H9 (cell line): ENCODE measurements around the gene BBS4. TPM values are rescaled to one million over a fixed set of nuclear protein-coding genes. Genes with fewer than 3 reads are reported as not detected.

Experiments used
- DNase-seq: peaks from one replicate; pipeline ENCODE4 v3.0.0-alpha.2; 2017
- H2AFZ ChIP-seq: one replicate; pipeline ENCODE4 v1.6.1; 2013; ENCODE audit warnings: mild to moderate bottlenecking, low read length, control low read depth, moderate library complexity
- H2AK5ac ChIP-seq: 2 replicates; pipeline ENCODE4 v1.6.1; 2013; ENCODE audit warnings: low read length, control low read depth, mixed read lengths; ENCODE audit not compliant: insufficient read length
- H2BK120ac ChIP-seq: one replicate; pipeline ENCODE4 v1.6.1; 2013; ENCODE audit warnings: low read depth, mild to moderate bottlenecking, low read length, control low read depth, inconsistent platforms; ENCODE audit not compliant: poor library complexity, severe bottlenecking
- H2BK12ac ChIP-seq: 2 replicates; pipeline ENCODE4 v1.6.1; 2013; ENCODE audit warnings: low read length, control low read depth, mixed read lengths, low read depth; ENCODE audit not compliant: insufficient read length
- H2BK15ac ChIP-seq: 2 replicates; pipeline ENCODE4 v1.6.1; 2013; ENCODE audit warnings: low read depth, low read length, control low read depth
- H2BK20ac ChIP-seq: one replicate; pipeline ENCODE4 v1.6.1; 2013; ENCODE audit warnings: low read depth, mild to moderate bottlenecking, low read length, control low read depth, inconsistent platforms; ENCODE audit not compliant: poor library complexity, severe bottlenecking
- H2BK5ac ChIP-seq: 2 replicates; pipeline ENCODE4 v1.6.1; 2013; ENCODE audit warnings: low read length, control low read depth, mixed read lengths; ENCODE audit not compliant: insufficient read length
- H3K14ac ChIP-seq: 2 replicates; pipeline ENCODE4 v1.6.1; 2013; ENCODE audit warnings: low read length, control low read depth; ENCODE audit not compliant: insufficient read depth
- H3K18ac ChIP-seq: 2 replicates; pipeline ENCODE4 v1.6.1; 2013; ENCODE audit warnings: low read depth, mild to moderate bottlenecking, mixed read lengths, low read length, control low read depth; ENCODE audit not compliant: insufficient read length
- H3K23ac ChIP-seq: 2 replicates; pipeline ENCODE4 v1.6.1; 2013; ENCODE audit warnings: low read length, control low read depth, mixed read lengths, low read depth; ENCODE audit not compliant: insufficient read length
- H3K23me2 ChIP-seq: 2 replicates; pipeline ENCODE4 v1.6.1; 2013; ENCODE audit warnings: low read depth, mild to moderate bottlenecking, mixed read lengths, low read length, control low read depth; ENCODE audit not compliant: insufficient read length, poor library complexity, severe bottlenecking
- H3K27ac ChIP-seq: 2 replicates; pipeline ENCODE4 v1.5.1; 2013; ENCODE audit warnings: low read length, control low read depth, mixed read lengths, low read depth; ENCODE audit not compliant: insufficient read length
- H3K27me3 ChIP-seq: 2 replicates; pipeline ENCODE4 v1.6.1; 2013; ENCODE audit warnings: low read length, control low read depth, inconsistent platforms; ENCODE audit not compliant: insufficient read depth
- H3K4ac ChIP-seq: 2 replicates; pipeline ENCODE4 v1.6.1; 2013; ENCODE audit warnings: low read depth, mild to moderate bottlenecking, control low read depth, inconsistent platforms, low read length, moderate library complexity
- H3K4me1 ChIP-seq: 2 replicates; pipeline ENCODE4 v1.6.1; 2013; ENCODE audit warnings: low read length, control low read depth, inconsistent platforms; ENCODE audit not compliant: insufficient read depth
- H3K4me2 ChIP-seq: 2 replicates; pipeline ENCODE4 v1.6.1; 2013; ENCODE audit warnings: low read length, control low read depth, mixed read lengths; ENCODE audit not compliant: insufficient read length, insufficient read depth
- H3K56ac ChIP-seq: 2 replicates; pipeline ENCODE4 v1.6.1; 2013; ENCODE audit warnings: low read depth, mild to moderate bottlenecking, mixed read lengths, low read length, control low read depth; ENCODE audit not compliant: insufficient read length
- H3K79me1 ChIP-seq: 2 replicates; pipeline ENCODE4 v1.6.1; 2013; ENCODE audit warnings: low read depth, mild to moderate bottlenecking, moderate library complexity, low read length, control low read depth, inconsistent platforms; ENCODE audit not compliant: insufficient read depth, poor library complexity, severe bottlenecking
- H3K79me2 ChIP-seq: 2 replicates; pipeline ENCODE4 v1.6.1; 2013; ENCODE audit warnings: low read length, control low read depth, inconsistent platforms; ENCODE audit not compliant: insufficient read depth
- H3K9ac ChIP-seq: 2 replicates; pipeline ENCODE4 v1.6.1; 2013; ENCODE audit warnings: low read length, control low read depth, mixed read lengths; ENCODE audit not compliant: insufficient read length; ENCODE audit errors: extremely low read depth
- H3K9me3 ChIP-seq: one replicate; pipeline ENCODE4 v1.6.1; 2013; ENCODE audit warnings: low read depth, low read length, inconsistent platforms; ENCODE audit not compliant: control insufficient read depth
- H3T11ph ChIP-seq: one replicate; pipeline ENCODE4 v1.6.1; 2013; ENCODE audit warnings: mild to moderate bottlenecking, low read length, control low read depth, inconsistent platforms
- H4K20me1 ChIP-seq: one replicate; pipeline ENCODE4 v1.6.1; 2013; ENCODE audit not compliant: control insufficient read depth, insufficient read length, insufficient read depth
- H4K5ac ChIP-seq: 2 replicates; pipeline ENCODE4 v1.6.1; 2013; ENCODE audit warnings: low read depth, mild to moderate bottlenecking, mixed read lengths, low read length, control low read depth; ENCODE audit not compliant: insufficient read length
- H4K8ac ChIP-seq: replicated peaks from 2 replicates; pipeline ENCODE4 v1.6.1; 2013; ENCODE audit warnings: low read length, control low read depth, mixed read lengths, low read depth; ENCODE audit not compliant: insufficient read length
- H4K91ac ChIP-seq: 2 replicates; pipeline ENCODE4 v1.6.1; 2013; ENCODE audit warnings: low read depth, mild to moderate bottlenecking, moderate library complexity, mixed read lengths, low read length, control low read depth; ENCODE audit not compliant: insufficient read length
- H3K27ac Mint-ChIP-seq, 3 experiments: 2 replicates in 2 of 3; 3 replicates in 1 of 3; pipeline ENCODE4 v1.8.0; 2020 to 2021; ENCODE audit warnings: mixed read lengths in 3 of 3, mild to moderate bottlenecking in 1 of 3, moderate library complexity in 1 of 3
- H3K27me3 Mint-ChIP-seq: 2 replicates; pipeline ENCODE4 v1.8.0; 2021; ENCODE audit warnings: low read depth, mild to moderate bottlenecking, moderate library complexity, mixed read lengths
- H3K36me3 Mint-ChIP-seq, 3 experiments: 2 replicates in 2 of 3; 3 replicates in 1 of 3; pipeline ENCODE4 v1.8.0; 2020 to 2021; ENCODE audit warnings: low read depth in 3 of 3, mixed read lengths in 3 of 3; ENCODE audit not compliant: insufficient read depth in 1 of 3
- H3K4me1 Mint-ChIP-seq, 2 experiments: 2 replicates each; pipeline ENCODE4 v1.8.0; 2020; ENCODE audit warnings: mixed read lengths in 2 of 2
- H3K4me3 Mint-ChIP-seq, 2 experiments: 2 replicates in 1 of 2; 3 replicates in 1 of 2; pipeline ENCODE4 v1.8.0; 2020 to 2021; ENCODE audit warnings: mild to moderate bottlenecking in 2 of 2, mixed read lengths in 2 of 2, moderate library complexity in 1 of 2
- H3K9me3 Mint-ChIP-seq, 2 experiments: 2 replicates in 1 of 2; 3 replicates in 1 of 2; pipeline ENCODE4 v1.8.0; 2020; ENCODE audit warnings: mild to moderate bottlenecking in 2 of 2, mixed read lengths in 2 of 2, moderate library complexity in 1 of 2
- WGBS: extraction: QIAGEN DNeasy Blood & Tissue Kit; methylation state at CpG from one replicate; pipeline ENCODE4 v1.1.7; 2013; ENCODE audit warnings: missing lambda C conversion rate, low lambda C conversion rate, mixed read lengths; ENCODE audit not compliant: insufficient read length; ENCODE audit errors: extremely low coverage; 5-methylcytosine and 5-hydroxymethylcytosine counted together
- total RNA-seq: library from RNA; stranded (reverse); gene quantifications from 2 replicates; pipeline ENCODE4 v1.2.1, GENCODE V29; 2021
- TF ChIP-seq, protein P1 (sequence below): fragments of 200-600 bp; sonication (generic); conservative IDR thresholded peaks from 3 replicates; pipeline ENCODE4 v1.8.0; 2021; ENCODE audit warnings: antibody characterized with exemption, mild to moderate bottlenecking

Gene BBS4
- total RNA-seq, 1 experiment from 2014 or later, result 27.3 TPM

DNA sequence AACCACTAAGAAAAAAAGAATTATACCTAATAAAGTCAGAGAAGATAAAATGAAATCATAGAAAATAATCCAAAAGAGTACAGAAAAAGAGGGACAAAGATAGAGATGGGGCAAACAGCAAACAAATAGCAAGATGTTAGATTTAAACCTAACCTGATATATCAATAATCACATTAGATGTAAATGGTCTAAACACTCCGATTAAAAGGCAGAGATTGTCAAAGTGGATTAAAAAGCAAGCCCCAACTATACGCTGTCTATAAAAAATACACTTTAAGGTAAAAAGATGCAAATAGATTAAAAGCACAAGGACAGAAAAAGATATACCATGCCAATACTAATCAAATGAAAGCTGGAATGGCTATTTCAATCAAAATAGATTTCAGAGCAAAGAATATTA is 80.8 kb downstream of the BBS4 start:
- peaks cover 54 to 78% (median 69%) of the 10 kb centered on the region in 3 experiments for H3K36me3 Mint-ChIP-seq

More for the DNA sequence above, 80.8 kb downstream of the BBS4 start:
- no peak overlapping the region for H3K4me3 Mint-ChIP-seq
- TF ChIP-seq, protein P1, sequence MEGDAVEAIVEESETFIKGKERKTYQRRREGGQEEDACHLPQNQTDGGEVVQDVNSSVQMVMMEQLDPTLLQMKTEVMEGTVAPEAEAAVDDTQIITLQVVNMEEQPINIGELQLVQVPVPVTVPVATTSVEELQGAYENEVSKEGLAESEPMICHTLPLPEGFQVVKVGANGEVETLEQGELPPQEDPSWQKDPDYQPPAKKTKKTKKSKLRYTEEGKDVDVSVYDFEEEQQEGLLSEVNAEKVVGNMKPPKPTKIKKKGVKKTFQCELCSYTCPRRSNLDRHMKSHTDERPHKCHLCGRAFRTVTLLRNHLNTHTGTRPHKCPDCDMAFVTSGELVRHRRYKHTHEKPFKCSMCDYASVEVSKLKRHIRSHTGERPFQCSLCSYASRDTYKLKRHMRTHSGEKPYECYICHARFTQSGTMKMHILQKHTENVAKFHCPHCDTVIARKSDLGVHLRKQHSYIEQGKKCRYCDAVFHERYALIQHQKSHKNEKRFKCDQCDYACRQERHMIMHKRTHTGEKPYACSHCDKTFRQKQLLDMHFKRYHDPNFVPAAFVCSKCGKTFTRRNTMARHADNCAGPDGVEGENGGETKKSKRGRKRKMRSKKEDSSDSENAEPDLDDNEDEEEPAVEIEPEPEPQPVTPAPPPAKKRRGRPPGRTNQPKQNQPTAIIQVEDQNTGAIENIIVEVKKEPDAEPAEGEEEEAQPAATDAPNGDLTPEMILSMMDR, result no peak
- Histone ChIP-seq H2BK5ac (no peak overlapping the region), H3K4me1 (no peaks in the 10 kb centered on the region), H3T11ph (no peak overlapping the region), H2BK20ac (no peak overlapping the region), H3K79me2 (no peaks in the 10 kb centered on the region), H2AK5ac (no peak overlapping the region), H4K5ac (no peak overlapping the region), H3K23ac (no peak overlapping the region), H2AFZ (no peak overlapping the region), H4K20me1 (no peaks in the 10 kb centered on the region), H3K4ac (no peak overlapping the region), H3K9me3 (peaks cover 5% of the 10 kb centered on the region), H3K18ac (no peak overlapping the region), H3K14ac (no peak overlapping the region), H4K91ac (no peak overlapping the region), H2BK120ac (no peak overlapping the region), H2BK15ac (no peak overlapping the region), H3K27ac (no peak overlapping the region), H3K79me1 (no peaks in the 10 kb centered on the region), H3K4me2 (no peak overlapping the region), H3K23me2 (no peaks in the 10 kb centered on the region), H4K8ac (no peak overlapping the region), H3K27me3 (no peaks in the 10 kb centered on the region), H3K9ac (no peak overlapping the region), H2BK12ac (no peak overlapping the region), H3K56ac (no peak overlapping the region)
- no peak for DNase-seq
- peaks cover 19 to 22% of the 10 kb centered on the region in 2 experiments for H3K9me3 Mint-ChIP-seq
- WGBS, result no CpG with 5 or more reads among the region's 2 CpGs
- H3K27me3 Mint-ChIP-seq, result no peaks in the 10 kb centered on the region
- peaks cover 7 to 8% of the 10 kb centered on the region in 2 experiments for H3K4me1 Mint-ChIP-seq
- H3K27ac Mint-ChIP-seq, result no peak overlapping the region
